Left renal pelvis (tissue), 4 donors: ENCODE measurements around the gene TRIM25. TPM values are rescaled to one million over a fixed set of nuclear protein-coding genes. Genes with fewer than 3 reads are reported as not detected.

Experiments used
- DNase-seq, 4 donors: peaks; one replicate each; pipeline ENCODE4 v3.0.0-alpha.2; 2013; ENCODE audit warnings: low read depth in 4 of 4, low spot score in 3 of 4
- polyA plus RNA-seq, 4 donors: library from polyadenylated mRNA; unstranded; fragments of 120-200 nt; gene quantifications; one replicate each; pipeline ENCODE4 v1.2.1, GENCODE V29; 2013; ENCODE audit not compliant: insufficient read length in 4 of 4

Gene TRIM25
- polyA plus RNA-seq, 4 donors = 17.0 to 35.2 (median 30.7) TPM

DNA sequence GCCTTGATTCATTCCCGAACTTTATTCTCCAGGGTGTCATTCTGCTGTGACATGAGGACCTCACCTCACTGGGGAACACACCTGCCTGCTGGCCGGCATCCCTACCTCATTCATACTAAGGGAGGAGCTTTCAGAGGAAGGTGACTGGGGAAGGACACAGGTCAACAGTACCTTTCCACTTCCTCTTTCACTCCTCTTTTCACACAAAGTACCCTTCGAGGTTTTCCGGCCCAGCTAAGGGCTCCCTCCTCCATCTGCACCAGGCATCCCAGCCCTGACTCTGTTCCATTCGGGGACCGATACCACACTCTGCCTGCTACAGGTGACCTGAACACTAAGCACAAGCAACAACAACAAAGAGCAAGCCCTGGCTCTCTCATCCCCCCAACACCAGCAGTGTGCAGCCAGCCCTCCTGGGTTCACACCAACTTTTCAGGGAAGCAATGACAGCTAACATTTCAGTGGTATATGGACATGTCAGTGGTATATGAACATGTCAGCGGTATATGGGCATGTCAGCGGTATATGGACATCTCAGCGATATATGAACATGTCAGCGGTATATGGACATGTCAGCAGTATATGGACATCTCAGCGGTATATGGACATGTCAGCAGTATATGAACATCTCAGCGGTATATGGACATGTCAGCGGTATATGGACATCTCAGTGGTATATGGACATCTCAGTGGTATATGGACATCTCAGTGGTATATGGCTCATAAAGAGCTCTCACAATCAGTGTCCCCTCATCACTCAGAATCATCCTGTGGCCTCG, 16.0 kb downstream of the TRIM25 start:
- DNase-seq = no peak

- DNase-seq = no peak
These were observed 16.9 kb downstream of the TRIM25 start for GRCh38 chr17:56896968-56897359.

GRCh38 chr17:56896217-56896967, 17.5 kb downstream of the TRIM25 start:
- DNase-seq = no peak

- DNase-seq = no peak
These were observed 18.9 kb downstream of the TRIM25 start for GRCh38 chr17:56894859-56895455.

DNA sequence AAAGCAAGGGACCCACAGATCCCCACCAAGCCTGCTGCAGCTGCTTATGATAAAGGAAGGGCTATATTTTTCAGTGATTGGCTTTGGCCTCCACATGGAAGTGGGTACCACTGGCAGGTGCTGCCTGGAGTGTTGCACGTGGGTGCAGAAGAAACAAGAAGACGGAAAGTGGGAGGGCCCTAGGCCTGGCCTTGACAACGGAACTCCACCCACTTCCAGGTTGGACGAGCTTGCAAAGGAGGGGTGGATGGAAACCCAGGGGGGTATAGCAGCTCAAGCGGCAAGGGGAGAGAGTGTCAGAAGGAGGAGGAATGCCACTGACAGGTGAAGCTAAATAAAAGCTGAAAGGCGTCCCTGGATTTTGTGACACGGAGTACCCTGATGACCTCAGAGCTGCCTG, 20.3 kb downstream of the TRIM25 start:
- no peak for DNase-seq

- DNase-seq = no peak
These were observed 21.5 kb downstream of the TRIM25 start for GRCh38 chr17:56892333-56892732.

- no peak for DNase-seq
These were observed 22.1 kb downstream of the TRIM25 start for GRCh38 chr17:56891751-56892150.

DNA sequence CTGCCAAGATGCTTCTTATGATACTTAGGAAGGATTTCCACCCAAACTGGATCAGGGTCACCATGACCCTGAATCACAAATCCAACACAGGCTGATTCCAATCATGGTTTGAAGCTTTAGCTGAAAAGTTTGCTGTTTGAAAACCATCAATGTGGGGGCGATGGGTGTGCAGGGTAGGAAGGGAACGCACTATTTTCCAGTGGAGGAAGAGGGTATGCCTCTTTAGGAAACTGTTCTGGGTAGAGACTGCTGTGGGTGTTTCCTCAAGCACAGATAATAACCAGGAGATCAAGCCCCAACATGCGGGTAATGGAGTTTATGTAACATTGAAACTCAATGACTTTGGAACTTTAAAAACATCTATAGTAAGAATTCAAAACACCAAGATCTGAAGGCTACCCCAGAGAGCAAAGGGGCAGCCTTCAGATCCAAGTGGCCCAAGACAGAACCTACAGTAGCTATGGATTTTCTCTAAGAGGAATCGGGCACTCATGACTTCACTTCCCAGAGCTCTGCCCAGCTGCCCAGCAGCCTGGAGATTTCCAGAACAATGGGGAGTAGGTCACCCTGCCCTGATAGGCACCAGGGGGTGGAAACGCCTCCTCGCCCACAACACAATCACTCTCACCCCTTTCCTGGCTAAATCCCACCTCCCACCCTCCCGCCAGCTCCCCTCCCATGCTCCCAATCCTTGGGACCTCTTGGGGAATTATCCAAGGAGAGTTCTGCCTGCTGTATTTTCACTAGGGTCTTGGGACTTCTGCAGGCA, 22.8 kb downstream of the TRIM25 start:
- DNase-seq = no peak

GRCh38 chr17:56890390-56890789, 23.5 kb downstream of the TRIM25 start:
- DNase-seq = no peak

GRCh38 chr17:56887552-56888467, 26.0 kb downstream of the TRIM25 start:
- DNase-seq = no peak

DNA sequence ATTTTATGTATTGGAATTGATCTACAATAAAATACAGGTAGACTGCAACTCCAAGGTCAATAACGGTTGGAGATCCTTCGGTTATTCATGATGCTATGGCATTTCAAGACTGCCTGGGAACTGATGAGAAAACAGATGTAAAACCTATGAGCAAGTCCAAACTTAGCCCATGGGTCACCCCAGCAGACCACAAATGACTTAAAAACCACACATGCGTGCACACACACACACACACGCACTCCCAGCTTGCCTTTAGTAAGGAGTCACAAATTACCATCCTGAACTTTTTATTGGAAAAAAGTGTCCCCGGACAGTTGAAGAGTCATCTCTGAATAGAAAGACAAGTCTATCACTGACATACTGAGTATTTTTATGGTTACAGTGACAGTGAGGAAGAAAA, 26.7 kb downstream of the TRIM25 start:
- no peak for DNase-seq

DNA sequence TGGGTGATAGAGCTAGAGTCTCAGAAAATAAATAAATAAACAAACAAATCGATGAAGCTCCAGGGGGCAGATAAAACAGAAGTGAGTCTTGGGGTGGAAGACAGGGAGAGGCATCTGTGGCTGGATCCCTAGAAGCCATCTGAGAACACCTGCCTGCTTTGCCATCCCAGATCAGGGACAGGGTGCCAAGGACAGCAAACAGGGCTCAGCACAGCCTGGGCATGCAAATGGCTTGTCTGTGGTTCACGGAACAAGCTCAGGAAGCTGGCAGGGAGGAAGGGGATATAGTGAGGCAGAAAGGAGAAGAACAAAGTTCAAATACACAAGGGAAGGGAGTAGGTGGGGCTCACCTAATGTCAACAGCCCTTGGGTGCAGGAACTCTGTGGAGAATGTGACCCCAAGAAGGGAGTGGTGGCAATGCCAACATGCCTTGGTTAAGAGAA, 27.5 kb downstream of the TRIM25 start:
- no peak for DNase-seq

- DNase-seq = no peak
These were observed 28.6 kb downstream of the TRIM25 start for GRCh38 chr17:56885312-56885657.

DNA sequence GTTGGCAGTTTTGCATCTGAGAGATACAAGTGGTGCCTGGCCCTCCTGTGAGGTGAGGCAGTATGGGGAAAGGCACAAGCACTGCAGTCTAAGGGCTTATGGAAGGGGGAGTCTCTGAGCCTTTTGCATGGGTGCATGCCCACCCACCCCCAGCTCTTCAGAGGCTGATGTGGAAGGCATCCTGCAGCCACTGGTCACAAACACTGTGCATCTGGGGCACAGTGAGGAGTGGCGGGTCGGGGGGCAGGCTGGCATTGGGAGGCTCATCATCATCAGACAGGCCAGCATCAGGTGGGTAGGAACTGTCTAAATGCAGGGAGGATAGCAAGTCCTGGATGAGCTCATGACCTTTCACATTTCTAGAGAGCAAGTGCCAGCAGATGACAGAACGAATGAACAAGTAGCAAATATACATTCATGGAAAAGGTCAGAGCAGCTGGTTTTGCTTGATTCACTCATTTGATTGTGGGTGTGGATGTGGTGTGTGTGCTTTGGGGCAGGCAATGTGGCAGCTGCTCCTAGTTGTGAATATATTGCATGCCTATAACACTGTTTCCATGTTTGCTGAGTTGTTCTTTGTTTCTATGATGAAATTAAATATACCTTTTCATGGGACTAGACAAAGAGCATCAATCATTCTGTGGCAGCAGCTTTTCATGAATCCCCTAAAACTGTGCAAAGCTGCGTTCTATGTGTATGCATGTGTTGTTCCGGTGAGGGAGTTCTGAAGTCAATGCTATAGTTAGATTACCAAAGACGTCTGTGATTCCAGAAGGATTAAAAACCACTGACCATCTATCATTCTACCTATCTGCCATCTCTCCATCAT, 29.2 kb downstream of the TRIM25 start:
- no peak for DNase-seq

GRCh38 chr17:56883616-56884015, 30.2 kb downstream of the TRIM25 start:
- no peak for DNase-seq

- DNase-seq = no peak
These were observed 32.1 kb downstream of the TRIM25 start for GRCh38 chr17:56881685-56882295.

DNA sequence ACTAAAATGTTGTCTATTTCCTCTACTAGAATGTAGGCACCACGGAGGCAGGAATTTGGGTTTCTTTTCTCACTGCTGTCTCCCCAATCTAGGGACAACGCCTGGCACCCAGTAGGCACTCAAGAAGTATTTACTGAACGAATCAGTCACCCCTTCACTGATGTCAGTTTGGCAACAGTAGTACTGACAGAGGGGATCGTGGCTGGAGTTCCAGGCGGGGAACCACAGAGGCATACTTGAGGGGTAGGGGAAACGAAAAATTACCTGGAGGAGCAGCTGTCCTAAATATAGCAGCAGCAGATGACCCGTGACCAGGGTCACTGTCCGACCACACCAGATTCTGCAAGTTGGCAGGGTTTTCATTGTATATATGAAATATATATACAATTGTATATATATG, 33.3 kb downstream of the TRIM25 start:
- DNase-seq = no peak

GRCh38 chr17:56880133-56880532, 33.7 kb downstream of the TRIM25 start:
- no peak for DNase-seq

- no peak for DNase-seq
These were observed 34.6 kb downstream of the TRIM25 start for GRCh38 chr17:56879280-56879679.
